ENCODE results near the gene ZNF284.
"Not testable (repeated sequence)": the region's sequence is repeated elsewhere in the genome, so short reads cannot be mapped to it uniquely, and the experiment has no call there.

The ZNF284 gene

DNA sequence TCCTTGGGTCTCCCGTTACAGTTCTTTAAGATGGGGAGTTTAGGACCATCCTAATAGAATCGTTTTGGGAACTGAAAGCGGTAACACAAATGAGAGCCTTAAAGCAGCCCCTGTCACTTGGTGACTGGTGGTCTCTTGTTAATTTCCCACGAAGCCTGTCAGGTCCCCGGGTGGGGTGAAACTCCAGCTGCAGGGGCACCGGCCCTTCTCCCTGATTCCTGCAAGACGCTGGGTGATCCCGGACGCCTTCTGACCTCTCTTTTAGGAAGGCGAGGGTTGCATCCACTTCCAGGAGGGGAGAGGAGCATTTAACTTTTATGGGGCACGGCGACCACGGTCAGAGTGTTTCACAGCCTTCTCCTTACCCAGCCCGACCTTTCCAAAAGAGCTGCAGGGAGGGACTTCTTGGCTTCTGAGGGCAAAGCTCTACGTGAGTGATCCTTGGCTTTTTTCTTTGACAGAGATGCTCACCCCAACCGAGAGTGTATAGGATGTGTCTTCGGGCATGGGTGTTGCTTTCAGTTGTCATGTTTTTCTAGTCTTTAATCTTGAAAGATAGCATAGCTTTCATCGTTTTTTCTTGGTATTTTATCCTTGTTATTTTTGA lies 41.9 kb downstream of the ZNF284 start:
- TF ChIP-seq, protein P1, sequence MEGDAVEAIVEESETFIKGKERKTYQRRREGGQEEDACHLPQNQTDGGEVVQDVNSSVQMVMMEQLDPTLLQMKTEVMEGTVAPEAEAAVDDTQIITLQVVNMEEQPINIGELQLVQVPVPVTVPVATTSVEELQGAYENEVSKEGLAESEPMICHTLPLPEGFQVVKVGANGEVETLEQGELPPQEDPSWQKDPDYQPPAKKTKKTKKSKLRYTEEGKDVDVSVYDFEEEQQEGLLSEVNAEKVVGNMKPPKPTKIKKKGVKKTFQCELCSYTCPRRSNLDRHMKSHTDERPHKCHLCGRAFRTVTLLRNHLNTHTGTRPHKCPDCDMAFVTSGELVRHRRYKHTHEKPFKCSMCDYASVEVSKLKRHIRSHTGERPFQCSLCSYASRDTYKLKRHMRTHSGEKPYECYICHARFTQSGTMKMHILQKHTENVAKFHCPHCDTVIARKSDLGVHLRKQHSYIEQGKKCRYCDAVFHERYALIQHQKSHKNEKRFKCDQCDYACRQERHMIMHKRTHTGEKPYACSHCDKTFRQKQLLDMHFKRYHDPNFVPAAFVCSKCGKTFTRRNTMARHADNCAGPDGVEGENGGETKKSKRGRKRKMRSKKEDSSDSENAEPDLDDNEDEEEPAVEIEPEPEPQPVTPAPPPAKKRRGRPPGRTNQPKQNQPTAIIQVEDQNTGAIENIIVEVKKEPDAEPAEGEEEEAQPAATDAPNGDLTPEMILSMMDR (IDR thresholded peaks at IDR 0.05) = no peak
- H3K9me3 ChIP-seq (ENCODE audit: control insufficient read depth, low read length) = no peaks in the 10 kb centered on the region
- peak overlapping the region; percentile 70 for H3K4me2 ChIP-seq (ENCODE audit: low read length)
- H3K79me2 ChIP-seq = peaks cover 3% of the 10 kb centered on the region
- no peaks in the 10 kb centered on the region for H3K36me3 ChIP-seq (ENCODE audit: control insufficient read depth, insufficient read depth, low read length)
- peak overlapping the region; percentile 90 for H2AFZ ChIP-seq
- no peaks in the 10 kb centered on the region for H3K27me3 ChIP-seq (ENCODE audit: control insufficient read depth, insufficient read depth, low read length)
- H3K4me3 ChIP-seq (ENCODE audit: low read depth, low read length) = peak overlapping the region; percentile 84
- no peaks in the 10 kb centered on the region for H3K4me1 ChIP-seq
- H3K9ac ChIP-seq = peak overlapping the region; percentile 35
- peak overlapping the region; percentile 51 for H3K27ac ChIP-seq

DNA sequence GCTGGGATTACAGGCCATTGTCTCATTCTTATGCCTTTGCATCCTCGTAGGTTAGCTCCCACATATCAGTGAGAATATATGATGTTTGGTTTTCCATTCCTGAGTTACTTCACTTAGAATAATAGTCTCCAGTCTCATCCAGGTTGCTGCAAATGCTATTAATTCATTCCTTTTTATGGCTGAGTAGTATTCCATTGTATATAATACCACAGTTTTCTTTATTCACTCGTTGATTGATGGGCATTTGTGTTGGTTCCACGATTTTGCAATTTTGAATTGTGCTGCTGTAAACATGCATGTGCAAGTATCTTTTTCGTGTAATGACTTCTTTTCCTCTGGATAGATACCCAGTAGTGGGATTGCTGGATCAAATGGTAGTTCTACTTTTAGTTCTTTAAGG lies 49.2 kb downstream of the ZNF284 start:
- H3K36me3 ChIP-seq (ENCODE audit: control insufficient read depth, insufficient read depth, low read length); H3K27ac ChIP-seq; H3K4me2 ChIP-seq (ENCODE audit: low read length); H2AFZ ChIP-seq; H3K27me3 ChIP-seq (ENCODE audit: control insufficient read depth, insufficient read depth, low read length); H3K9ac ChIP-seq; H3K4me3 ChIP-seq (ENCODE audit: low read depth, low read length); H3K79me2 ChIP-seq; H3K4me1 ChIP-seq; H3K9me3 ChIP-seq (ENCODE audit: control insufficient read depth, low read length): not testable (repeated sequence)

DNA sequence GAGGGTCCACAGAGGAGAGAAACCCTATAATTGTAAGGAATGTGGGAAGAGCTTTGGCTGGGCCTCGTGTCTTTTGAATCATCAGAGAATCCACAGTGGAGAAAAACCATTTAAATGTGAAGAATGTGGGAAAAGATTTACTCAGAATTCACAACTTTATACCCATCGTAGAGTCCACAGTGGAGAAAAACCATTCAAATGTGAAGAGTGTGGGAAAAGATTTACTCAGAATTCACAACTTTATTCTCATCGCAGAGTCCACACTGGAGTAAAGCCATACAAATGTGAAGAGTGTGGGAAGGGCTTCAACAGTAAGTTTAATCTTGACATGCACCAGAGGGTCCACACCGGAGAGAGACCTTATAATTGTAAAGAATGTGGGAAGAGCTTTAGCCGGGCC lies 60.0 kb downstream of the ZNF284 start:
- Histone ChIP-seq H3K9me3 (ENCODE audit: control insufficient read depth, low read length) (no peaks in the 10 kb centered on the region), H3K4me2 (ENCODE audit: low read length) (no peak overlapping the region), H3K9ac (no peak overlapping the region), H3K4me1 (no peaks in the 10 kb centered on the region), H3K36me3 (ENCODE audit: control insufficient read depth, insufficient read depth, low read length) (peaks cover 4% of the 10 kb centered on the region), H3K79me2 (peaks cover 2% of the 10 kb centered on the region), H2AFZ (no peak overlapping the region), H3K27me3 (ENCODE audit: control insufficient read depth, insufficient read depth, low read length) (no peaks in the 10 kb centered on the region), H3K4me3 (ENCODE audit: low read depth, low read length) (no peak overlapping the region), H3K27ac (no peak overlapping the region)
- TF ChIP-seq, protein P1 (IDR thresholded peaks at IDR 0.05) = no peak
